ENCODE results near the gene MARF1. TPM values are rescaled to one million over a fixed set of nuclear protein-coding genes. Genes with fewer than 3 reads are reported as not detected.

MARF1 gene
- total RNA-seq, 1 donor from 2014 or later: 16.0 TPM

DNA sequence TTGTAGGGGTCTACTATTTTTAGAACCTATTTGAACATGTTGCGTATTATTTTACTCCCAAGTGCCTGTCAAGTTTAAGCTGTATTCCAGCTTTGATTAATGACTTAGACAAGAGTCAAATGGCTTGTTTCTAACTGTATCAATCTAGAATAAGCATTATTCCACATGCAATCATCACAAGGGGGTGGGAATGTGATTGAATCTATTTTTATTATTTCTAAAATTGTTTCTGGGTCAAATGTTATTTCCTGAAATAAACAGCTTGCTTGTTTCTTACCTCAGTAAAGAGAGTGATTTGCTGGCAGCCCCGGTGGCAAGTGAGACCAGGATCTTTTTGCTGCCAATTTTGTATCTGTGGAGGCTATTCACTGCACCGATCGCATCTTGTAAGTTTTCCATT is 21.5 kb downstream of the MARF1 start:
- H3K4me3 ChIP-seq: no peak overlapping the region
- no peak overlapping the region for H3K27ac ChIP-seq
- no peaks in the 10 kb centered on the region for H3K27me3 ChIP-seq
- DNase-seq (ENCODE audit: low spot score in 2 of 2): no peak
- H3K4me1 ChIP-seq: peaks cover 0 to 13% of the 10 kb centered on the region in 2 donors
- TF ChIP-seq, protein P1, sequence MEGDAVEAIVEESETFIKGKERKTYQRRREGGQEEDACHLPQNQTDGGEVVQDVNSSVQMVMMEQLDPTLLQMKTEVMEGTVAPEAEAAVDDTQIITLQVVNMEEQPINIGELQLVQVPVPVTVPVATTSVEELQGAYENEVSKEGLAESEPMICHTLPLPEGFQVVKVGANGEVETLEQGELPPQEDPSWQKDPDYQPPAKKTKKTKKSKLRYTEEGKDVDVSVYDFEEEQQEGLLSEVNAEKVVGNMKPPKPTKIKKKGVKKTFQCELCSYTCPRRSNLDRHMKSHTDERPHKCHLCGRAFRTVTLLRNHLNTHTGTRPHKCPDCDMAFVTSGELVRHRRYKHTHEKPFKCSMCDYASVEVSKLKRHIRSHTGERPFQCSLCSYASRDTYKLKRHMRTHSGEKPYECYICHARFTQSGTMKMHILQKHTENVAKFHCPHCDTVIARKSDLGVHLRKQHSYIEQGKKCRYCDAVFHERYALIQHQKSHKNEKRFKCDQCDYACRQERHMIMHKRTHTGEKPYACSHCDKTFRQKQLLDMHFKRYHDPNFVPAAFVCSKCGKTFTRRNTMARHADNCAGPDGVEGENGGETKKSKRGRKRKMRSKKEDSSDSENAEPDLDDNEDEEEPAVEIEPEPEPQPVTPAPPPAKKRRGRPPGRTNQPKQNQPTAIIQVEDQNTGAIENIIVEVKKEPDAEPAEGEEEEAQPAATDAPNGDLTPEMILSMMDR (IDR thresholded peaks at IDR 0.05): no peak
- H3K36me3 ChIP-seq: peaks cover 57 to 70% of the 10 kb centered on the region in 2 donors
- intact Hi-C loops (cut with DNase I): no loop called here
- H3K9me3 ChIP-seq: no peaks in the 10 kb centered on the region

DNA sequence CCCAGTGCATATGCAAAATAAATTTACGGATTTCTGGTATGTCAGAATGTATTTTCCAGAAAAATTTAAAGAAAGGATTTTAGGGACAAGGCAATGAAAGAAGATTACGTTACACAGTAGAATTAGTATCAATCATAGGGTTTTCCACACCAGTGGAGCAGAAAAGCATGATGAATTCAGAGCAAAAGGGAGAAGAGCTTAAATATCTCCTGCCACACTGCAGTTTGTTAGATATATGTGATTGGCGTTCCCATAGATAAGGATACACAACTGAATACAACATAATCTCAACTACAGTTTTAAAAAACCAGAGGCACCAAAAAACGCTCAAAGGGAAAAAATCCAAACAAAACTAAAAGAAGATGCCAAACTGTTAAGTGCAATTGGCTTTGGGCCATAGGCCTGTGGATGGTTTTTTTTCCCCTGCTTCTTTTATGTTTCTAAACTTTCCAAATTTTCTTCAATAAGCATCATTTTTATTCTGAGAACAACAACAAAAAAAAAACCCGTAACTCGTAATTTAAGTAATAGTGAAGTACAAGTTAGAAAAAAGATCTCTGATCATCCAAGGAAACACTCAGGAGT is 22.3 kb downstream of the MARF1 start:
- DNase-seq (ENCODE audit: low spot score in 2 of 2): no peak
- intact Hi-C loops (cut with DNase I): no loop called here
- H3K27me3 ChIP-seq: no peaks in the 10 kb centered on the region
- H3K4me1 ChIP-seq: peaks cover 0 to 13% of the 10 kb centered on the region in 2 donors
- no peaks in the 10 kb centered on the region for H3K9me3 ChIP-seq
- no peak overlapping the region for H3K4me3 ChIP-seq
- peaks cover 61 to 74% of the 10 kb centered on the region in 2 donors for H3K36me3 ChIP-seq
- TF ChIP-seq, protein P1 (IDR thresholded peaks at IDR 0.05): no peak
- no peak overlapping the region for H3K27ac ChIP-seq

DNA sequence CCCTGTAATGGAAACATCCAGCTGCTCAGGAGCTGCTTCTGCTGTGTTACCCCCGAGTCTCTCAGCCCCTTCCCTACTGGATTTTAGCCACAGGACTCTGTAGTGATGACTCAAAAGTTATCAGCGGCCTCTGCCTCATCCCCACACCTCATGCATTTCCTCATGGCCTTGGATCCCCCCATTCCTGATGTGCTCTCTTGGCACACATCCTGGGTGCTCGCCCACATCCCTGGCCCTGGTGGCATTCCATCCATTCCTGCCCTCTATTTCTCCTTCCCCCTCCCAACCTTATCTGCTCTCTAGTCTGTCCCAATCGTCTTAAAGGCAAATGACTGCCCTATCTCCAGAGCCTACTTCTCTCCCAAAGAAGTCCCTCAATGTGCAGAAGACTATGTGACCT is 24.6 kb downstream of the MARF1 start:
- intact Hi-C loops (cut with DNase I): no loop called here
- H3K4me3 ChIP-seq: no peak overlapping the region
- no peaks in the 10 kb centered on the region for H3K27me3 ChIP-seq
- TF ChIP-seq, protein P1 (IDR thresholded peaks at IDR 0.05): no peak
- peaks cover 62 to 71% of the 10 kb centered on the region in 2 donors for H3K36me3 ChIP-seq
- H3K4me1 ChIP-seq: peaks cover 0 to 13% of the 10 kb centered on the region in 2 donors
- DNase-seq (ENCODE audit: low spot score in 2 of 2): no peak
- no peak overlapping the region for H3K27ac ChIP-seq
- H3K9me3 ChIP-seq: no peaks in the 10 kb centered on the region

DNA sequence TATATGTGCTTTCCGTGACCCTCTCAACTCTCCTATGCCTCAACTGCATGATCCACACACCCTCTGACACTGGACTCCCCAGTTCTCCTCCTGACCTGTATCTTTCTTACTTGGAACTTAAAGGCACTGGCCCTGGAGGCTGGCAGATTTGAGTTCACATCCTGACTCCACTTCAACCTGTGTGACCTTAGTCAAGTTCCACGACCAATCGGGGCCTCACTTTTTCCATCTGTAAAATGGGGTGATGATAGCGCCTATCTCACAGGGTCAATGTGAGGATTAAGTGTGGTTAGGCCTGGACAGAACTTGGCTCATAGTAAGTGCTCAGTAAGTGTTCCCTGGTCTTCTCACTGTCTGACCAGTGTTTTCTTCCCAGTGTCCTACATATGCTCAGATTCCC is 25.1 kb downstream of the MARF1 start:
- no peak for DNase-seq (ENCODE audit: low spot score in 2 of 2)
- no peak overlapping the region for H3K4me3 ChIP-seq
- TF ChIP-seq, protein P1 (IDR thresholded peaks at IDR 0.05): no peak
- peaks cover 65 to 70% of the 10 kb centered on the region in 2 donors for H3K36me3 ChIP-seq
- intact Hi-C loops (cut with DNase I): no loop called here
- no peaks in the 10 kb centered on the region for H3K9me3 ChIP-seq
- H3K27ac ChIP-seq: no peak overlapping the region
- no peaks in the 10 kb centered on the region for H3K27me3 ChIP-seq
- peaks cover 0 to 13% of the 10 kb centered on the region in 2 donors for H3K4me1 ChIP-seq

DNA sequence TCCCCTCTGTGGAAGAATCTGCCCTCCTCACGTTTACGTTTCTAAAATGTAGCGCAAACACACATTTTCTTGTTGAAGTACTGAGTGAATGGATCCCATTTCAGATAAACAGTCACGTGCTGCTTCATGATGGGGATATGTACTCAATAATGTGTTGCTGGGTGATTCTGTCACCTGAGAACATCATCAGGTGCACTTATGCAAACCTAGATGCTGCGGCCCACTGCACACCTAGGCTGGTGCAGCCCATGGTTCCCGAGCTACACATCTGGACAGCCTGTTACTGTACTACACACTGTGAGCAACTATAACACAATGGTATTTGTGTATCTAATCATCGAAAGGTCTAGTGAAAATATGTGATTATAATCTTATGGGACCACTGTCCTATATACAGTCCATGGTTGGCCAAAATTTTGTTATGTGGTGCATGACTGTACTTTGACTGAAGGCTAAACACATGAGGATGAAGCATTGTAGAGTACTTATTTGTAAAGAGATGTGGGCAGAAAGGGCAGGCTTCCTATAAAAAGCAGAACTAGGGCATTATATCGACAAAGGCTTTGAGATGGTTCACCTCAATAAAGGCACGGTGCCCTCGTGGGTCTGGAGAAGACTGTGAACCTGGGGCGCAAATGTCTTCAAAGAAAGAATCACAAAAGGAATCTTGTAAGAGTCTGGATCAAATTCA is 26.3 kb downstream of the MARF1 start:
- TF ChIP-seq, protein P1 (IDR thresholded peaks at IDR 0.05): no peak
- intact Hi-C loops (cut with DNase I): no loop called here
- Histone ChIP-seq H3K9me3 (no peaks in the 10 kb centered on the region), H3K36me3 (peaks cover 69 to 75% of the 10 kb centered on the region in 2 donors), H3K4me1 (peaks cover 0 to 8% of the 10 kb centered on the region in 2 donors), H3K4me3 (no peak overlapping the region), H3K27me3 (no peaks in the 10 kb centered on the region), H3K27ac (no peak overlapping the region)
- DNase-seq (ENCODE audit: low spot score in 2 of 2): no peak
